ENCODE results near the gene TRIM42. TPM values are rescaled to one million over a fixed set of nuclear protein-coding genes. Genes with fewer than 3 reads are reported as not detected.

Gene TRIM42
- total and polyA plus RNA-seq, 2 donors from 2014 or later: not detected

DNA sequence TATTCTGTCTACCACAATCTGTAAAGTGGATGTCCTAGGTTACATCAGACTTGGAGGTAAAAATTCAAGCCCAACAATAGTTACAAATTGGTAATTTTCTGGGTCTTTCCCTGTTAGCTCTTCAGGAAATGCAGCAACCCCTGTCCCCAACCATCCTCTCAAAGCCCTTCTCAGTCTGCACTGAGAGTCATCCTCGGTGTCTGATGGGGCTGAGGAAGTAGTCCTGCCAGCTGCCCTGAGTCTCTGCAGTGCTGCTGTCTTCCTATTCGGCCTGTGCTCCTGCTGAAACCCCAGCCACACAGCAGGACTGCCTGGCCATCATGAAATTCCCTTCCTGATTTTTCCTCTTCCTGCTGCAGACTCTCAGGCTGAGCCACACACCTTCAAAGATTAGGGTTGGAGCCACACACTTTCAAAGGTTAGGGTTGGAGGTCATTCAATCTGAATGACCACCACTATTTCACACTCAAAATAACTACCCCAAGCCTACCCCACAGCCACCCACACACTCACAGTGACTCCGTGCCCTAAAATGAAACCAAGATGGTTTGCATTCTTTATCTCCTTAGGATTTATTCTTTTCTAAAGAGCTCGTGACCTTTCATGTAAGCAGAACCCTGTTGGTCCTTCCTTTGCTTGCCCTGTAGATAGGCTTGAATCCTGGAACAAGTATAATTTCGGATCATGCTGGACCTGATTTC lies 17.6 kb downstream of the TRIM42 start:
- Histone ChIP-seq H3K4me3 (ENCODE audit: low read length in 3 of 3) (no peak overlapping the region), H3K27me3 (ENCODE audit: control insufficient read depth, insufficient read depth, low read length) (no peaks in the 10 kb centered on the region), H3K9me3 (ENCODE audit: control insufficient read depth in 2 of 3, insufficient read depth in 1 of 3, low read length in 3 of 3) (no peaks in the 10 kb centered on the region), H3K27ac (ENCODE audit: low read depth in 2 of 2, low read length in 2 of 2) (no peak overlapping the region), H3K36me3 (ENCODE audit: control insufficient read depth in 2 of 3, insufficient read depth in 3 of 3, low read length in 3 of 3) (no peaks in the 10 kb centered on the region), H3K9ac (ENCODE audit: low read length in 3 of 3) (no peak overlapping the region), H3K4me1 (ENCODE audit: control insufficient read depth in 2 of 3, insufficient read depth in 2 of 3, low read depth in 1 of 3, low read length in 3 of 3) (no peaks in the 10 kb centered on the region)
- intact Hi-C loops (cut with DNase I): no loop called here
- FAIRE-seq (no peak), DNase-seq (no peak)
- TF ChIP-seq, protein P1, sequence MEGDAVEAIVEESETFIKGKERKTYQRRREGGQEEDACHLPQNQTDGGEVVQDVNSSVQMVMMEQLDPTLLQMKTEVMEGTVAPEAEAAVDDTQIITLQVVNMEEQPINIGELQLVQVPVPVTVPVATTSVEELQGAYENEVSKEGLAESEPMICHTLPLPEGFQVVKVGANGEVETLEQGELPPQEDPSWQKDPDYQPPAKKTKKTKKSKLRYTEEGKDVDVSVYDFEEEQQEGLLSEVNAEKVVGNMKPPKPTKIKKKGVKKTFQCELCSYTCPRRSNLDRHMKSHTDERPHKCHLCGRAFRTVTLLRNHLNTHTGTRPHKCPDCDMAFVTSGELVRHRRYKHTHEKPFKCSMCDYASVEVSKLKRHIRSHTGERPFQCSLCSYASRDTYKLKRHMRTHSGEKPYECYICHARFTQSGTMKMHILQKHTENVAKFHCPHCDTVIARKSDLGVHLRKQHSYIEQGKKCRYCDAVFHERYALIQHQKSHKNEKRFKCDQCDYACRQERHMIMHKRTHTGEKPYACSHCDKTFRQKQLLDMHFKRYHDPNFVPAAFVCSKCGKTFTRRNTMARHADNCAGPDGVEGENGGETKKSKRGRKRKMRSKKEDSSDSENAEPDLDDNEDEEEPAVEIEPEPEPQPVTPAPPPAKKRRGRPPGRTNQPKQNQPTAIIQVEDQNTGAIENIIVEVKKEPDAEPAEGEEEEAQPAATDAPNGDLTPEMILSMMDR (IDR thresholded peaks at IDR 0.05; ENCODE audit: borderline replicate concordance, extremely low read depth, insufficient read depth): no peak

DNA sequence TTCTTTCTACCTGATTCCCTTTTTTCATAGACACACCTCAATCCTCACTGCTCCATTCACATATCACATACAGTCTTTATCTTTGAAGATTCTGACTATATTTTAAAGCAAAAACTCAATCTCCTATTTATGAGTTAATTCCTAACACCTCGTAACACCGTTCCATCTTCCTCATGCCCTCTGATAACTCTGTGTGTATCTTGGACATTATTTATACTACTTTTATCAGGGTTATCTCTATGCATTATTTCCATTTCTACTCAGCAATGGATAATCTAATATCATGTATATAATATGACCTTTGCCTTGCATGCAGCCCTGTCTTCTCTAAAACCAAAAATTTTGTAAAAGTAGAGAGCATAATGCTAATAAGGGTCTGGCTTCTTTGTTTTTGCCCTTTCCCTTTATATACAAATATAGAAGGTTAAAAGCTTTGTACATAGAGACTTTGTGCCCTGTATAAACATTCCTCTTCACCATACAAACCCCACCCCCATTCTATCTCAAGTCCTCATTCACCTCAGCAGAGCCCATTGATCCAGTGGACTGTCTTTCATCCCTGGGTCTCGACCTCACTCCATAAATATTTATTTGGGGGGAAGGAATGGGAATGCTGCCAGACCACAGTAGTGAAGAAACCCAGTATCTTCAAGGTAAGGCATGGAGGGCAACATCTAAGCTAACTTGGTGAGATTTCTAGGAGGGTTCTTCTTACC lies 21.8 kb downstream of the TRIM42 start:
- H3K9ac ChIP-seq (ENCODE audit: low read length in 3 of 3): no peak overlapping the region
- TF ChIP-seq, protein P1 (IDR thresholded peaks at IDR 0.05; ENCODE audit: borderline replicate concordance, extremely low read depth, insufficient read depth): no peak
- H3K4me1 ChIP-seq (ENCODE audit: control insufficient read depth in 2 of 3, insufficient read depth in 2 of 3, low read depth in 1 of 3, low read length in 3 of 3): no peaks in the 10 kb centered on the region
- intact Hi-C loops (cut with DNase I): no loop called here
- no peak overlapping the region for H3K4me3 ChIP-seq (ENCODE audit: low read length in 3 of 3)
- H3K36me3 ChIP-seq (ENCODE audit: control insufficient read depth in 2 of 3, insufficient read depth in 3 of 3, low read length in 3 of 3): no peaks in the 10 kb centered on the region
- no peaks in the 10 kb centered on the region for H3K27me3 ChIP-seq (ENCODE audit: control insufficient read depth, insufficient read depth, low read length)
- H3K9me3 ChIP-seq (ENCODE audit: control insufficient read depth in 2 of 3, insufficient read depth in 1 of 3, low read length in 3 of 3): no peaks in the 10 kb centered on the region
- DNase-seq (no peak), FAIRE-seq (no peak)
- H3K27ac ChIP-seq (ENCODE audit: low read depth in 2 of 2, low read length in 2 of 2): no peak overlapping the region

DNA sequence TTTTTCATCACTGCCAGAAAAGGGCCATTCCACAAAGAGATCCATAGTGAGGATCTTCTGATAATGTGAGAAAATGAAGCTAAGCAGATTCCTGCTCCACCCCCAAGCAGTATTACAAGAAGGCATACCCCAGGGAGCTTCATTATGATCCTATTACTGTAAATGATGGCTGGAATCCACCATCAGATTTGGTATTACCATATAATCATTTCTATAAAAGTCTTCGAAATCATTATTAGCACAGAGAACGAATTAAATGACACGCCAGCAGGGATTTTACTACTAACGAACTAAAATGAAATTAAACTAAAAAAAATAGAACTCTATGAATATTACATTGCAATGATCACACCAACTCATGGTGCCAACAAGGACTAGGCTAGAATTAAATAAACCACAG lies 24.4 kb downstream of the TRIM42 start:
- DNase-seq: no peak
- FAIRE-seq: no peak
- H3K9me3 ChIP-seq (ENCODE audit: control insufficient read depth in 2 of 3, insufficient read depth in 1 of 3, low read length in 3 of 3): peaks cover 0 to 4% (median 0%) of the 10 kb centered on the region in 3 donors
- TF ChIP-seq, protein P1 (IDR thresholded peaks at IDR 0.05; ENCODE audit: borderline replicate concordance, extremely low read depth, insufficient read depth): no peak
- H3K27ac ChIP-seq (ENCODE audit: low read depth in 2 of 2, low read length in 2 of 2): no peak overlapping the region
- H3K36me3 ChIP-seq (ENCODE audit: control insufficient read depth in 2 of 3, insufficient read depth in 3 of 3, low read length in 3 of 3): no peaks in the 10 kb centered on the region
- no peaks in the 10 kb centered on the region for H3K27me3 ChIP-seq (ENCODE audit: control insufficient read depth, insufficient read depth, low read length)
- intact Hi-C loops (cut with DNase I): no loop called here
- no peak overlapping the region for H3K4me3 ChIP-seq (ENCODE audit: low read length in 3 of 3)
- H3K9ac ChIP-seq (ENCODE audit: low read length in 3 of 3): no peak overlapping the region
- H3K4me1 ChIP-seq (ENCODE audit: control insufficient read depth in 2 of 3, insufficient read depth in 2 of 3, low read depth in 1 of 3, low read length in 3 of 3): no peaks in the 10 kb centered on the region
